ENCODE data around the gene LRSAM1.

DNA sequence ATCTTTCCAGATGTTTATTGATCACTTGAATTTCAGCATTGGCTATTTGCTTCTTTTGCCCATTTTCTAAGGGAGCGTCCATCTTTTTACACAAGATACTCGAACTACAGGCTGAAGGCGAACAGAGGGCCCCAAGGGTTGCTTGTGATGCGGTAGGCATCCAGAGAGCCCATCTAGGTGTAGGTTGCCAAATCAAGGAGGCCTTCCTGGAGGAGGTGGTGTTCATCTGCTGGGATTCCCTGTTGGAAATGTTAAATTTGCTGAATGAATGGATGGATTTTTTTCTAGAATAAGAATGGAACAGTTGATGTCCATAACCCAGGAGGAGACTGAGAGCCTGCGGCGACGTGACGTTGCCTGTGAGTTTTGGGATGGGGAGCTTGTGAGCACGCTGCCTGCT, 31.4 kb downstream of the LRSAM1 start:
- TF ChIP-seq, protein P1, sequence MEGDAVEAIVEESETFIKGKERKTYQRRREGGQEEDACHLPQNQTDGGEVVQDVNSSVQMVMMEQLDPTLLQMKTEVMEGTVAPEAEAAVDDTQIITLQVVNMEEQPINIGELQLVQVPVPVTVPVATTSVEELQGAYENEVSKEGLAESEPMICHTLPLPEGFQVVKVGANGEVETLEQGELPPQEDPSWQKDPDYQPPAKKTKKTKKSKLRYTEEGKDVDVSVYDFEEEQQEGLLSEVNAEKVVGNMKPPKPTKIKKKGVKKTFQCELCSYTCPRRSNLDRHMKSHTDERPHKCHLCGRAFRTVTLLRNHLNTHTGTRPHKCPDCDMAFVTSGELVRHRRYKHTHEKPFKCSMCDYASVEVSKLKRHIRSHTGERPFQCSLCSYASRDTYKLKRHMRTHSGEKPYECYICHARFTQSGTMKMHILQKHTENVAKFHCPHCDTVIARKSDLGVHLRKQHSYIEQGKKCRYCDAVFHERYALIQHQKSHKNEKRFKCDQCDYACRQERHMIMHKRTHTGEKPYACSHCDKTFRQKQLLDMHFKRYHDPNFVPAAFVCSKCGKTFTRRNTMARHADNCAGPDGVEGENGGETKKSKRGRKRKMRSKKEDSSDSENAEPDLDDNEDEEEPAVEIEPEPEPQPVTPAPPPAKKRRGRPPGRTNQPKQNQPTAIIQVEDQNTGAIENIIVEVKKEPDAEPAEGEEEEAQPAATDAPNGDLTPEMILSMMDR (conservative IDR thresholded peaks at IDR 0.05 in 1 of 2, IDR thresholded peaks at IDR 0.05 in 1 of 2; ENCODE audit: extremely low read depth in 1 of 2, insufficient read depth in 1 of 2, low read depth in 1 of 2, low read length in 2 of 2), result no peak
- no peak for TF ChIP-seq EZH2 (IDR thresholded peaks at IDR 0.05; ENCODE audit: borderline replicate concordance, low read length)

Data from mammary epithelial cell (primary cell).